Ectodermal cell (in vitro differentiated cells): ENCODE measurements around the gene CAMK2A.

ENCODE experiments used
- H3K27ac ChIP-seq: 2 replicates; pipeline ENCODE4 v1.7.0; 2013; ENCODE audit warnings: mild to moderate bottlenecking, low read depth, low read length; ENCODE audit not compliant: insufficient read depth, poor library complexity, severe bottlenecking
- H3K27me3 ChIP-seq: 2 replicates; pipeline ENCODE4 v1.7.0; 2013; ENCODE audit warnings: mild to moderate bottlenecking, low read length; ENCODE audit not compliant: insufficient read depth, control insufficient read depth, poor library complexity, severe bottlenecking
- H3K36me3 ChIP-seq: one replicate; pipeline ENCODE4 v1.7.0; 2013; ENCODE audit warnings: low read length; ENCODE audit not compliant: control insufficient read depth, insufficient read depth
- H3K4me1 ChIP-seq: one replicate; pipeline ENCODE4 v1.7.0; 2013; ENCODE audit warnings: low read length; ENCODE audit not compliant: control insufficient read depth, insufficient read depth
- H3K4me3 ChIP-seq: 2 replicates; pipeline ENCODE4 v1.7.0; 2013; ENCODE audit warnings: low read depth, low read length, control low read depth; ENCODE audit not compliant: insufficient read depth
- H3K9me3 ChIP-seq: 2 replicates; pipeline ENCODE4 v1.7.0; 2013; ENCODE audit warnings: mild to moderate bottlenecking, low read length, moderate library complexity; ENCODE audit not compliant: control insufficient read depth
- WGBS, 2 experiments: methylation state at CpG; one replicate each; pipeline ENCODE4 v1.1.7; 2013; ENCODE audit warnings: missing lambda C conversion rate in 2 of 2; 5-methylcytosine and 5-hydroxymethylcytosine counted together

CAMK2A gene

GRCh38 chr5:150246835-150247234 is 42.7 kb downstream of the CAMK2A start:
- H3K4me1 ChIP-seq = peaks cover 29% of the 10 kb centered on the region
- H3K36me3 ChIP-seq = no peaks in the 10 kb centered on the region
- H3K27me3 ChIP-seq = no peaks in the 10 kb centered on the region
- H3K4me3 ChIP-seq = no peak overlapping the region
- WGBS, 2 experiments = 91 to 93% methylated on average over 5 of the region's 5 CpGs
- H3K27ac ChIP-seq = no peak overlapping the region
- H3K9me3 ChIP-seq = no peaks in the 10 kb centered on the region

DNA sequence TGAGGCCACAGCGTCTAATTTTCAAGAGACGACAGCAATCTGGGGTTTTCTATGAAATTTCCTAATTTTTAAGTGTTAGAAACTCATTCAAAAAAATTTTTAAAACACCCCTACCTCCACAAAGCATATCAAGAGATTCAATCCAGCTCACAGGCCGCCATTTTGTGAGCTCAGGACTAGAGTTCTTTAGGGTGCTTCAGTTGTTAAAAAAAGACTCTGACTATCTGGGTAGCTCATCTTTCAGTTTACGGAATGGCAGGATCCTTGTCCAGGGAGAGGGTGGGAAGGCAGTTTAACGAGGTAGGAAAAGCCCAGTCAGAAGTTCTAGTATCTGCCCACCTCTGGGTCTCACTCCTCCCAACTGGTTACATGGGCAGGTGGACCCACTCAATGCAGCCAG is 43.1 kb downstream of the CAMK2A start:
- Histone ChIP-seq H3K9me3 (no peaks in the 10 kb centered on the region), H3K27ac (no peak overlapping the region), H3K4me1 (peaks cover 33% of the 10 kb centered on the region), H3K36me3 (no peaks in the 10 kb centered on the region), H3K27me3 (no peaks in the 10 kb centered on the region), H3K4me3 (no peak overlapping the region)
- WGBS, 2 experiments = 94 to 95% methylated on average over 5 of the region's 5 CpGs

GRCh38 chr5:150245808-150246207 is 43.8 kb downstream of the CAMK2A start:
- H3K27me3 ChIP-seq = no peaks in the 10 kb centered on the region
- no peaks in the 10 kb centered on the region for H3K36me3 ChIP-seq
- peaks cover 36% of the 10 kb centered on the region for H3K4me1 ChIP-seq
- no peak overlapping the region for H3K4me3 ChIP-seq
- no peaks in the 10 kb centered on the region for H3K9me3 ChIP-seq
- no peak overlapping the region for H3K27ac ChIP-seq
- WGBS, 2 experiments = 94 to 96% methylated on average over 3 of the region's 3 CpGs

GRCh38 chr5:150245111-150245789 is 44.3 kb downstream of the CAMK2A start:
- Histone ChIP-seq H3K9me3 (no peaks in the 10 kb centered on the region), H3K27me3 (no peaks in the 10 kb centered on the region), H3K27ac (no peak overlapping the region), H3K4me3 (no peak overlapping the region), H3K36me3 (no peaks in the 10 kb centered on the region), H3K4me1 (peaks cover 36% of the 10 kb centered on the region)
- WGBS, 2 experiments = 78 to 79% methylated on average over 17 to 18 of the region's 18 CpGs

DNA sequence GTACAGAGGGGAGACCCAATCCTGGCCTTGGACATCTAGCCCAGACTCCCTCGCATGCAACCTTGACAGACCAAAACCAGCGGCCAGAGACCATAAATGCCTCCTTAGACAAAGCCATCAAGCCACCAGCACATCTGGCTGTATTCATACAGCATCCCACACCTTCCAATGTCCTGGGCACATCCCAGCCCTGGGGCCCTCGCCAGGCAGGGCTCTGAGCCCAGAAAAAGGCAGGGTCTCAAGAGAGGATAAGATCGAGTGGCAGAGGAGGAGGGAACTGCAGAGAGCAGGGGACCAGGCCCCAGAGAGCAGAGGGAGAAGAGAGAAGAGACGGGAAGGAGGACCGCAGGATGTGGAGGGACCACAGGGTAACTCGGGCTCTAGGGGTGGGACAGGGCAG is 45.4 kb downstream of the CAMK2A start:
- WGBS, 2 experiments = 90% methylated on average over 7 of the region's 7 CpGs

GRCh38 chr5:150243590-150243989 is 46.0 kb downstream of the CAMK2A start:
- Histone ChIP-seq H3K27ac (no peak overlapping the region), H3K36me3 (no peaks in the 10 kb centered on the region), H3K27me3 (no peaks in the 10 kb centered on the region), H3K9me3 (no peaks in the 10 kb centered on the region), H3K4me3 (no peak overlapping the region), H3K4me1 (peaks cover 36% of the 10 kb centered on the region)
- 79 to 83% methylated on average over 3 to 4 of the region's 4 CpGs for WGBS, 2 experiments

More for the DNA sequence above, 45.4 kb downstream of the CAMK2A start:
- H3K36me3 ChIP-seq = no peaks in the 10 kb centered on the region
- no peaks in the 10 kb centered on the region for H3K27me3 ChIP-seq
- H3K27ac ChIP-seq = no peak overlapping the region
- H3K4me1 ChIP-seq = peaks cover 36% of the 10 kb centered on the region
- H3K9me3 ChIP-seq = no peaks in the 10 kb centered on the region
- H3K4me3 ChIP-seq = no peak overlapping the region

DNA sequence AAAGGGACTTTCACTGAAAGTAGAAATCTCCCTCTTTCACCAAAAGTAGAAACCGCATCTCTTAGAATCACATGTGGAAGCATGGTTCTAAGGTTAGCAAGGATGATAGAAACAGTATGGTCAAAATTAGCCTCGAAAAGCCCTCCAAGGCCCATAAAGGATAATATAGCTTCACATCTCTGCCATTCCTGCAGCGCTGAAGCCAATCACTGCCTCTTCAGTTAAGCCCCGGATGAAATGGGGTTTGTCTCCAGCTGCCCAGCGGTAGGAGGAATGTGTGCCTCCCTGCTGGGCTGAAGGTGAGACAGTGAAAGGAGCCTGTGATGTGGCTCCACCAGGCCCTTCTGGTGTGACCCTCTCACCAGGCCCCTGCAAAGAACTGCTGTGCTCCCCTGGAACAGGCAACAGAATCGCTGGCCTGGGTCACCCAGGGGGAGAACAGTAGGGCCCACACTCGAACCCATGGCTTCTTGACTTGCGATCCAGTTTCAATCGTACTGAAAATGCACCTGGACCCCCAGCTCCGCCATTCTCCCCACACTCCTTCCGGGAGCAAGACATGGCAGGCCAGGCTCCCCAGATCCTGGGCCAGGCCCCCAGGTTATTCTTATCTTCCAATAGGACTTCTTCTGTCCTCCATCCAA is 47.2 kb downstream of the CAMK2A start:
- H3K4me1 ChIP-seq = peaks cover 36% of the 10 kb centered on the region
- no peaks in the 10 kb centered on the region for H3K36me3 ChIP-seq
- H3K4me3 ChIP-seq = no peak overlapping the region
- no peaks in the 10 kb centered on the region for H3K9me3 ChIP-seq
- no peak overlapping the region for H3K27ac ChIP-seq
- H3K27me3 ChIP-seq = no peaks in the 10 kb centered on the region
- 85 to 90% methylated on average over 11 of the region's 11 CpGs for WGBS, 2 experiments

- Histone ChIP-seq H3K27ac (no peak overlapping the region), H3K9me3 (no peaks in the 10 kb centered on the region), H3K4me3 (no peak overlapping the region), H3K36me3 (no peaks in the 10 kb centered on the region), H3K4me1 (peaks cover 36% of the 10 kb centered on the region), H3K27me3 (no peaks in the 10 kb centered on the region)
- 58 to 60% methylated on average over 14 of the region's 14 CpGs for WGBS, 2 experiments
Measured at GRCh38 chr5:150241298-150242160, 48.0 kb downstream of the CAMK2A start.

- no peaks in the 10 kb centered on the region for H3K9me3 ChIP-seq
- H3K27me3 ChIP-seq = no peaks in the 10 kb centered on the region
- no peak overlapping the region for H3K4me3 ChIP-seq
- H3K27ac ChIP-seq = no peak overlapping the region
- H3K4me1 ChIP-seq = peaks cover 26% of the 10 kb centered on the region
- 92 to 93% methylated on average over 7 of the region's 7 CpGs for WGBS, 2 experiments
- H3K36me3 ChIP-seq = no peaks in the 10 kb centered on the region
Measured at GRCh38 chr5:150239794-150240122, 49.8 kb downstream of the CAMK2A start.

DNA sequence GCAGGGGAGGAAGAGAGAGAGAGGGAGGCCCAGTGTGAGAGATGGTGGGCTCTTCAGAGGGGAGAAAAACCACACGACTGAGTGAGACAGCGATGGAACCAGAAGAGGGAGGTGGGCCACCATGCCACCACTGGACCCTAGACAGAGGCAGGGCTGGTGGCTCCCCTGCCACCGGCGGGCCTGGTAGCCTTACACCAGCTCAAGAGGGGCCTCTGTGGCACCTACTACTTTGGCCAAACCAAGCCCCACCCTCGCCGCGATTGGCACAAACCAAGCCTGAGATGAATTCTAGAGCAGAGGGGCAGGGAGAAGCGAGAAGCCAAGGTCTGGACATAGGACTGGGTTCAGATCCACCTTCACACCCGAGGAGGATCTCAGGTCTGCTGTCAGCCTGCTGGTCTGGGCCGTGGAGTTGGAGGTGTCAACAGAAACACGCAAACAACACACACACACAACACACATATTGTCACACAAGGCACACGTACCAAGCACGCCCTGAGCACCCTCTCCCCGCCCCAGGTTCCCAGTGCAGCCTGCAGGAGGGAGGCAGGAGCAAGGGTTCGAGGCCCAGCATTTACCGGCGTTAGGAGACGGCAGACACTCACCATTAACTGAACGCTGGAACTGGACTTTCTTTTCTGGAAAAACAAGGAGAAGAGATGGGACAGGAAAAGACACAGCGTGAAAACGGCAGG is 50.3 kb downstream of the CAMK2A start:
- Histone ChIP-seq H3K27ac (no peak overlapping the region), H3K27me3 (no peaks in the 10 kb centered on the region), H3K4me1 (peaks cover 22% of the 10 kb centered on the region), H3K9me3 (no peaks in the 10 kb centered on the region), H3K4me3 (no peak overlapping the region), H3K36me3 (no peaks in the 10 kb centered on the region)
- 92 to 95% methylated on average over 21 of the region's 21 CpGs for WGBS, 2 experiments
